CD14-positive monocyte (primary cell): ENCODE results near the gene SLC25A40. TPM values are rescaled to one million over a fixed set of nuclear protein-coding genes. Genes with fewer than 3 reads are reported as not detected.
A peak's percentile ranks its signal among the peaks of the same experiment; 100 is the strongest.

Experiments
- DNase-seq, 3 donors: peaks; one replicate each; pipeline ENCODE4 v3.0.0-alpha.2; 2011 to 2022
- H2AFZ ChIP-seq: 2 replicates; pipeline ENCODE4 v1.6.0; 2012; ENCODE audit warnings: mild to moderate bottlenecking, low read depth, low read length, inconsistent platforms; ENCODE audit not compliant: insufficient read depth, poor library complexity, severe bottlenecking
- H3K27ac ChIP-seq, 2 donors: 1 replicate in 1 of 2; 2 replicates in 1 of 2; pipeline ENCODE4 v1.5.1; 2012 to 2013; ENCODE audit warnings: low read length in 2 of 2, control low read depth in 1 of 2, inconsistent platforms in 1 of 2, low read depth in 1 of 2, mild to moderate bottlenecking in 1 of 2
- H3K27me3 ChIP-seq, 2 donors: one replicate each; pipeline versions ENCODE4 v1.6.0 to v1.6.1; 2011 to 2013; ENCODE audit warnings: low read length in 2 of 2; ENCODE audit not compliant: control insufficient read depth in 2 of 2, insufficient read depth in 2 of 2
- H3K36me3 ChIP-seq, 2 donors: replicated peaks in 1 of 2; 1 replicate in 1 of 2; 2 replicates in 1 of 2; pipeline versions ENCODE4 v1.5.1 to v1.6.1; 2012 to 2013; ENCODE audit warnings: low read length in 2 of 2, control low read depth in 1 of 2, inconsistent platforms in 1 of 2, mild to moderate bottlenecking in 1 of 2; ENCODE audit not compliant: insufficient read depth in 2 of 2, control insufficient read depth in 1 of 2
- H3K4me1 ChIP-seq, 2 donors: 1 replicate in 1 of 2; 2 replicates in 1 of 2; pipeline versions ENCODE4 v1.5.1 to v1.6.1; 2012 to 2013; ENCODE audit warnings: low read length in 2 of 2, control low read depth in 1 of 2, inconsistent platforms in 1 of 2, mild to moderate bottlenecking in 1 of 2, moderate library complexity in 1 of 2; ENCODE audit not compliant: insufficient read depth in 2 of 2, control insufficient read depth in 1 of 2
- H3K4me2 ChIP-seq: replicated peaks from 2 replicates; pipeline ENCODE3; 2012; ENCODE audit warnings: low read length, moderate library complexity, mild to moderate bottlenecking; ENCODE audit not compliant: poor library complexity, severe bottlenecking; ENCODE audit errors: extremely low read depth
- H3K4me3 ChIP-seq, 3 experiments: fragments of 200-600 bp in 1 of 3; sonication (generic) in 1 of 3; replicated peaks in 1 of 3; 1 replicate in 2 of 3; 2 replicates in 1 of 3; pipeline ENCODE4 v1.5.1; 2011 to 2013; ENCODE audit warnings: low read length in 3 of 3, mild to moderate bottlenecking in 3 of 3, control low read depth in 2 of 3, low read depth in 2 of 3, inconsistent platforms in 1 of 3, moderate library complexity in 1 of 3
- H3K79me2 ChIP-seq: 2 replicates; pipeline ENCODE4 v1.6.0; 2012; ENCODE audit warnings: mild to moderate bottlenecking, control low read depth, inconsistent platforms, low read length, moderate library complexity; ENCODE audit not compliant: insufficient read depth
- H3K9ac ChIP-seq: 2 replicates; pipeline ENCODE4 v1.6.0; 2017; ENCODE audit warnings: low read length, mild to moderate bottlenecking; ENCODE audit not compliant: insufficient read depth, poor library complexity, severe bottlenecking
- H3K9me3 ChIP-seq, 2 donors: replicated peaks in 1 of 2; 1 replicate in 1 of 2; 2 replicates in 1 of 2; pipeline versions ENCODE4 v1.5.1 to v1.6.1; 2012 to 2013; ENCODE audit warnings: low read length in 2 of 2, control low read depth in 1 of 2; ENCODE audit not compliant: control insufficient read depth in 1 of 2, insufficient read depth in 1 of 2
- H4K20me1 ChIP-seq: 2 replicates; pipeline ENCODE4 v1.6.0; 2012; ENCODE audit warnings: mild to moderate bottlenecking, low read length, control low read depth, moderate library complexity; ENCODE audit not compliant: insufficient read depth
- H3K27ac Mint-ChIP-seq, 7 donors: one replicate each; pipeline ENCODE4 v1.8.0; 2020; ENCODE audit warnings: mild to moderate bottlenecking in 7 of 7, mixed read lengths in 7 of 7, moderate library complexity in 6 of 7, inconsistent platforms in 2 of 7
- H3K27me3 Mint-ChIP-seq, 3 donors: one replicate each; pipeline ENCODE4 v1.8.0; 2021 to 2022; ENCODE audit warnings: low read depth in 3 of 3, mild to moderate bottlenecking in 3 of 3, mixed read lengths in 3 of 3, moderate library complexity in 3 of 3, inconsistent platforms in 1 of 3
- H3K36me3 Mint-ChIP-seq, 2 donors: one replicate each; pipeline ENCODE4 v1.8.0; 2020; ENCODE audit warnings: mixed read lengths in 2 of 2, inconsistent platforms in 1 of 2, mild to moderate bottlenecking in 1 of 2
- H3K4me1 Mint-ChIP-seq: one replicate; pipeline ENCODE4 v1.8.0; 2020; ENCODE audit warnings: mild to moderate bottlenecking, mixed read lengths
- H3K4me3 Mint-ChIP-seq, 2 donors: one replicate each; pipeline ENCODE4 v1.8.0; 2020; ENCODE audit warnings: mild to moderate bottlenecking in 2 of 2, mixed read lengths in 2 of 2, moderate library complexity in 1 of 2
- H3K9me3 Mint-ChIP-seq, 7 donors: one replicate each; pipeline ENCODE4 v1.8.0; 2020 to 2022; ENCODE audit warnings: mixed read lengths in 7 of 7, mild to moderate bottlenecking in 6 of 7, moderate library complexity in 6 of 7, inconsistent platforms in 2 of 7
- CTCF ChIP-seq: fragments of 200-600 bp; IDR thresholded peaks from one replicate; pipeline ENCODE4 v1.8.0; 2022; ENCODE audit warnings: antibody characterized with exemption, mild to moderate bottlenecking
- WGBS: methylation state at CpG from one replicate; pipeline ENCODE4 v1.1.5; 2013; ENCODE audit warnings: missing lambda C conversion rate; ENCODE audit not compliant: insufficient coverage; 5-methylcytosine and 5-hydroxymethylcytosine counted together
- intact Hi-C, 2 donors: fragments of 100-400 bp; cut with micrococcal nuclease; formaldehyde crosslinking; loops; one replicate each; pipeline versions ENCODE4 v1.15.0 to v1.15.1; 2023
- polyA plus RNA-seq, 3 donors: library from polyadenylated mRNA; depleted of rRNA in 1 of 3; unstranded in 2 of 3; stranded (reverse) in 1 of 3; fragments of 300-500 nt in 2 of 3; fragments of >200 nt in 1 of 3; fragmentation: Illumina TruSeq in 2 of 3; gene quantifications; 1 replicate in 2 of 3; 2 replicates in 1 of 3; pipeline ENCODE4 v1.2.3, GENCODE V29; 2012 to 2021

Gene SLC25A40
- polyA plus RNA-seq, 3 donors = 23.5 to 36.3 (median 26.2) TPM

GRCh38 chr7:87810130-87810529, 66.0 kb downstream of the SLC25A40 start:
- Histone ChIP-seq H3K36me3 (no peaks in the 10 kb centered on the region), H3K4me2 (no peak overlapping the region), H2AFZ (no peak overlapping the region), H3K79me2 (no peaks in the 10 kb centered on the region), H3K27me3 (no peaks in the 10 kb centered on the region), H3K4me1 (peaks cover 3 to 8% of the 10 kb centered on the region in 2 donors), H3K27ac (no peak overlapping the region), H3K9ac (no peak overlapping the region), H3K4me3 (no peak overlapping the region), H3K9me3 (no peaks in the 10 kb centered on the region), H4K20me1 (no peaks in the 10 kb centered on the region)
- WGBS = 100% methylated on average over 1 of the region's 1 CpG
- TF ChIP-seq CTCF = no peak
- Mint-ChIP-seq H3K4me3 (no peak overlapping the region), H3K27me3 (no peaks in the 10 kb centered on the region), H3K9me3 (no peaks in the 10 kb centered on the region), H3K27ac (no peak overlapping the region), H3K4me1 (peaks cover 6% of the 10 kb centered on the region), H3K36me3 (no peaks in the 10 kb centered on the region)
- DNase-seq = no peak
- intact Hi-C loops = no loop called here

GRCh38 chr7:87806150-87806549, 70.0 kb downstream of the SLC25A40 start:
- Histone ChIP-seq H3K4me2 (no peak overlapping the region), H3K79me2 (no peaks in the 10 kb centered on the region), H3K4me1 (peaks cover 3 to 8% of the 10 kb centered on the region in 2 donors), H3K36me3 (no peaks in the 10 kb centered on the region), H2AFZ (peak overlapping the region; percentile 20), H3K4me3 (no peak overlapping the region), H4K20me1 (no peaks in the 10 kb centered on the region), H3K27me3 (no peaks in the 10 kb centered on the region), H3K27ac (no peak overlapping the region), H3K9ac (no peak overlapping the region), H3K9me3 (no peaks in the 10 kb centered on the region)
- Mint-ChIP-seq H3K36me3 (no peaks in the 10 kb centered on the region), H3K9me3 (no peaks in the 10 kb centered on the region), H3K4me3 (no peak overlapping the region), H3K27me3 (no peaks in the 10 kb centered on the region), H3K4me1 (peaks cover 6% of the 10 kb centered on the region), H3K27ac (no peak overlapping the region)
- no peak for DNase-seq
- no peak for TF ChIP-seq CTCF
- intact Hi-C loops = no loop called here
